Retina (tissue), 1 donor: ENCODE results near the gene CFAP210.
"Not testable (repeated sequence)": the region's sequence is repeated elsewhere in the genome, so short reads cannot be mapped to it uniquely, and the experiment has no call there.

Source experiments
- DNase-seq: peaks from one replicate; pipeline ENCODE4 v3.0.0-alpha.2; 2016

Gene CFAP210

DNA sequence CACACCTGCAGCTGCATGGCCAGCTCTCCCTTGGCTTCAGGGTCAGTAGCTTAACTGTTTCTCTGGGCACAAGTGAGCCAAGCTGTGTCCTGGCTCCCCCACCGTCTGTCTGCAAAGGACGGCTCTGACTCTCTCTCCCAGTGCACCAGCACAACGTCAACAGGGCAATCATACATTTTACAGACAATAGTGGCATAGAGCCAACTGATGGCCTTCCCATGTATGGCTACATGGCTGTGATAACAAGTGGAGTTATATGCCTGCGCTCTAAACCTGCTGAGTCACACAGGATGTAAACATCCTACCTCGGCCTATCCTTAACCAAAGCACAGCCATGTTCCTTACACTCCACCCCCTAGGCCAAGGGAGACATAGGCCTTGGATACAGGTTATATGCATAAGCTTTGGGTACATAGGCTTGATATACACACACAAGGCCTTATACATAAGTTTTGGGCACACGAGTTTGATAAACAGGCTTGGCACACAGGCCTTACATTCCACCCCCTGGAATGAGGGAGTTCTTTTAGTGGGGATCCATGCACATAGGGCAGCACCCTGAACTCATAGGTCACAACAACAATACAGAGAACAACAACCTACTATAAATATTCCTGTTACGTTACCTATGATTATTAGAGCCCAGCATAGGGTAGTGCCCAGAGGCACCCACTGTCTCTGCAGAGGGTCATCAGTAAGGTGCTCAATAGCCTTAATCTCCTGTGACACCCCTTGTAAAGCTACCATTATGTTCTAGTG lies 17.7 kb upstream of the CFAP210 start:
- no peak for DNase-seq

DNA sequence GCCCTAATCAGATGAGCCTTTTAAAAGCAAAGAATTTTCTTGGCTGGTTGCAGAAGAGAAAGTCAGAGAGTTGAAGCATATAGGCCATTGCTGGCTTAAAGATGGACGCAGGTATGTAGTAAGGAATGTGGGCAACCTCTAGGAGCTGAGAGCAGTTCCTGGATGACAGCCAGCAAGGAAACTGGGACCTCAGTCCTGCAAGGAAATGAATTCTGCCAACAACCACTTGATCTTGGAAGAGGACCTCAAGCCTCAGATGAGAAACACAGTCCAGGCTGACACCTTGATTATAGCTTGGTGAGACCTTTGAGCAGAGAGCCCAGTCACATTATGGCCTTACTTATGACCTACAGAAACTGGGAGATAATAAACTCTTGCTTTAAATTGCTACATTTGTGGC lies 15.8 kb upstream of the CFAP210 start:
- DNase-seq, result no peak

DNA sequence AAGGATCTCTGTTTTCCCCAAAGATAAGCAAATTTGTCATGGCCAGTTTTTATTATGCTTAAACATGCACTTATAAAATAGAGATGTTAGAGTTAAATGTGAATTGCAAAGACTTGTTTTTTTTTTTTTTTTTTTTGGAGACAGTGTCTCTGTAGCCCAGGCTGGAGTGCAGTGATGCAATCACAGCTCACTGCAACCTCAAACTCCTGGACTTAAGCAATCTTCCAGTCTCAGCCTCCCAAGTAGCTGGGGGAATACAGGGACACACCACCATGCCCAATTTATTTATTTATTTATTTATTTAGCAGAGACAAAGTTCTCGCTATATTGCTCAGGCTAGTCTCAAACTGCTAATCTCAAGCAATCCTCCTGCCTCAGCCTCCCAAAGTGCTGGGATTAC lies 15.1 kb upstream of the CFAP210 start:
- no peak for DNase-seq

DNA sequence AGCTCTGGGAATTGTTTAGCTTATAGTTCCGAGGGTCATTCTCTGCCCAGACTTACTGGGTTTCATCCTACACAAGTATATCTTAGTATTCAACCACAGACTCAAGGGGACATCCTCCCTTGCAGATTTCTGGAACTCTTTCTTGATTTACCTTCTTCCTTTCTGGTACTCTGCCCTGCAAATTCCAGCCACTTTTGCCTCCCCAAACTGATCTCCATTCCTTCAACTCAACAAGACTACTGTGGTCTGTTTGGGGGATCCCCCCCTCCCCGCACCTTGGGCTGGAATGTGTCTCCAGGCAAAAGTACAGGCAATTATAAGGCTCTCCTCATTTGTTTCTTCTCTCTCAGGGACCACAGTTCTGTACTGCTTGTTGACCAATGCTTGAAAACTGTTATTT lies 13.4 kb upstream of the CFAP210 start:
- DNase-seq, result no peak

DNA sequence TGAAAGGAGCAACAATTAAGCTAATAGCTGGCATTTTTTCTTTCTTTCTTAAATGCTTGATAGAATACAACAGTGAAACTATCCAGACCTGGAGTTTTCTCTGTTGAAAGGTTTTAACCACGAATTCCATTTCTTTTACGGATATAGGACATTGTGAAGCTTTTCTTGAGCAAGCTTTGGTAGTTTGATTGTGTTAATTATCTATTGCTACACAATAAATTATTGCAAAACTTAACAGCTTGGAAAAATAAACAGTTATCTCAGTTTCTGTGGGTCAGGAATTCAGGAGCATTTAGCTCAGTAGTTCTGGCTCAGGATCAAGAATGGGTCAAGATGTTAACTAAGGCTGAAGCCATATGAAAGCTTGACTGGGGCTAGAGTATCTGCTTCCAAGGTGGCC lies 11.7 kb upstream of the CFAP210 start:
- DNase-seq, result no peak

DNA sequence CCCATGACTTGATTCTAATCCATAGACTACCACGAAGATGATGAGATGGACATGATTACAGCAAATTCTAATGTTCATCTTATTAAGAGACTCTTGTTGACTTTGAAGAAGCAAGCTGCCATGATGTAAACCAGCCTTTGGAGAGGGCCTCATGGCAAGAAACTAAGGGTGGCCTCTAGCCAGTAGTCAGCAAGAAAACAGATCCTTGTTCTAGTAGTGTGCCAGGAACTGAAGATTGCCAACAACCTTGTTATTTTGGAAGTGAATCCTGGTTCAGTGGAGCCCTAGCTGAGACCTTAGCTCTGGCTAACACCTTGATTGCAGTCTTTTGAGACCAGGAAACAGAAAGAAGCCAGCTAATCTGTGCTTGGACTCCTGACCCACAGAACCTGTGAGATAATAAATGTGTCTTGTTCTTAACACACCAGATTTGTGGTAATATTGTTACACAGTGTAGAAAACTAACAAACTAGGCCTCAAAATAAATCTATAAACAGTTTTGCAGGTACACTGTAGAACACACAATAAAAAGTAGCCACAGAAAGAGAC lies 10.0 kb upstream of the CFAP210 start:
- no peak for DNase-seq

DNA sequence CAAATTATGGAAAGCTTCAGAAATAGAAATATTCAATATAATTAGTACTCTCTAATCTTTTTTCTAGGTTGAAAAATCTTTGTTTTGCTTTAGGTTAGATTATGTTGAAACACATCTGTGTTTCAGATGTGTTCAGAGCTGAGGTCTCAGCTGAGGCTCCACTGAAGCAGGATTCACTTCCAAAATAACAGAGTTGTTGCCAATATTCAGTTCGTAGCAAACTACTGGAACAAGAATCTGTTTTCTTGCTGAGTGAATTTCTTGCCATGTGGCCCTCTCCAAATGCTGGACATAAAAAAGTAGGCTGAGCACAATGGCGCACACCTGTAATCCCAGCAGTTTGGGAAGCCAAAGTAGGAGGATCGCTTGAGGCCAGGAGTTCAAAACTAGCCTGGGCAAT lies 8.8 kb upstream of the CFAP210 start:
- no peak for DNase-seq

DNA sequence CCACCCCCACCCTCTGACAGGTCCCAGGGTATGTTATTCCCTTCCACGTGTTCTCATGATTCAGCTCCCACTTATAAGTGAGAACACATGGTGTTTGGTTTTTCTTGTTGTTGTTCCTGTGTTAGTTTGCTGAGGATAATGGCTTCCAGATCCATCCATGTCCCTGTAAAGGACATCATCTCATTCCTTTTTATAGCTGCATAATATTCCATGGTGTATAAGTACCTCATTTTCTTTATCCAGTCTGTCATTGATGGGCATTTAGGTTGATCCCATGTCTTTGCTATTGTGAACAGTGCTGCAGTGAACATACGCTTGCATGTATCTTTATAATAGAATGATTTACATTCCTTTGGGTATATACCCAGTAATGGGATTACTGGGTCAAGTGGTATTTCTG lies 5.0 kb upstream of the CFAP210 start:
- not testable (repeated sequence) for DNase-seq

DNA sequence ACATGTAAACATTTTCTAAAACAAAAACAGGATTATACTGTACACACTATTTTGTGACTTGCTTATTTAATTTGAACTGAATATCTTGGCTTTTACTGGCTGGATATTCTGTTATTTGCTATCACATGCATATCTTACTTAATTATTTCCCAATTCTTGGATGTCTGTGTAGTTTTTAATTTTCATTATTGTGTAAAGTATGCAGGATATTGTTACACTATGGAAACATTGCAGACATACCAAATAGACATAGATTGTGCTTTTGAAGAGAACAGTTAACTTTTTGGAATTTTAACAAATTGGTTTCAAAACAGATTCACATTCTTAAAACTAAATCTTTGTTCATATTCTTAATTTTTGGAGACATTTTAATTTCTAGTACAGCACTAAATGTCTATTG lies 2.2 kb upstream of the CFAP210 start:
- DNase-seq, result no peak

DNA sequence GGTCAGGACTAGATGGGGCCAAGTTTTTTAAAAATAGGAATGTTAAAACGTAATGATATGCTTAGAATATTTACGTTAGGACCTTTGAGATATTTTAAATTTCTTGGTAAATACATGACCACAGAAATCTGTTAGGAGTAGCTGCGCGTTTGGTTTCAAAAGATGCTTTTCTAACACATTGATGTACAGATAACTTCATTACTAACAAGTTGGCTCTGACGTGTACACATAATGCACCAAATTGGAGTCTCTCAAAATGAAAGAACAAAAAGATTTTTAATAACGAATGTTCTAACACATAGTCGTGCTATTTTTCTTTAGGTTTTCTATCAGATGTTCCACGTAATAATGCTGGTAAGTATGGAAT lies 672 bp upstream of the CFAP210 start:
- DNase-seq, result no peak

DNA sequence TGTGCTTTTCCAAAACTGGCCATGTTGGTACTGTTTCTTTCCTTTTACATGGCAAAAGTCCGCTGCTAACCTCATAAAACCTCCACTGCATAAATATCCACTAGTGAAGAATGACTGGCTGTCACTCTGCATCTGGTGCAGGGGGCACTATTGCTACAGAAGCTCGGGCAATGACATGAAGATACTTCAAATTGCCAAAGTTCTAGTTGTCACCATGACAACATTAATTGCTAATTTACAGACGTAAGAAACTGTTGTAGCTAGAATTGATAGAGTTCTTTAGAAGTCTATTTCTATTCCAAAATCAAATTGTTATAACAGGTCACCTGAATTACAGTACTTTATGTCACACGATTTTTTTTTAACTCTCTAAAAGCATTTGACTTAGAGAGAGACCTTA lies 845 bp downstream of the CFAP210 start:
- DNase-seq, result no peak

DNA sequence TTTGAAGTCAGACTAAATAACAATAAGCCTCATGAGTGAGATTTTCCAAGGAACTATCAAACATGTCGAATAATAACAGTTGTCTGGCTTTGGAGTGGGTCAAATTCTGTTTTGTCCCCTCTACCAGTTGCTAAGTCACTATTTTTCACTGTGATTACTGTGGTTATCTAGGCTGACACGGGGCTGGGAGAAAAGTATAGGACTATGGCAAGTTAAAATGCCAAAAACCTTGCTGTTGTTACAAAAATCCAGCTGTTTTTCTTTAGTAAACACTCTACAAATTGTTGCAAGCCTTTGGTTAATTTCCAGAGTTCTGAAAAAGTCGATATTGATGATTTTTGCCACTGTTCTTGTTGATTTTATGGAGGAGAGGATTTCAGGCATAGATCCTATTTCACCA lies 1.5 kb downstream of the CFAP210 start:
- DNase-seq, result no peak

DNA sequence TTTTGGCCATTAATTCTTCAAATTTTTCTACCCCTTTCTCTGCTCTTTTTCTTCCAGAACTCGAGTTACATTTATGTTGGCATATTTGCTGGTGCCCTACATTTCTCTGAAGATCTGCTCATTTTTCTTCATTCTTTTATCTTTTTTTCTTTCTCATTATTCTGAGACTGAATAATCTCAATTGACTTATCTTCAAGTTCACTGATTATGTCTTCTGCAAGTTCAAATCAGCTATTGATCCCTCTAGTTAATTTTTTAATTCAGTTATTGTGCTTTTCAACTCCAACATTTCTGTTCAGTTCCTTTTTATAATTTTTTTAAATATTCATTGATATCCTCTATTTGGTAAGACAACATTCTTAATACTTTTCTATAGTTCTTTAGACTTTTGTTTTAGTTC lies 3.2 kb downstream of the CFAP210 start:
- no peak for DNase-seq

DNA sequence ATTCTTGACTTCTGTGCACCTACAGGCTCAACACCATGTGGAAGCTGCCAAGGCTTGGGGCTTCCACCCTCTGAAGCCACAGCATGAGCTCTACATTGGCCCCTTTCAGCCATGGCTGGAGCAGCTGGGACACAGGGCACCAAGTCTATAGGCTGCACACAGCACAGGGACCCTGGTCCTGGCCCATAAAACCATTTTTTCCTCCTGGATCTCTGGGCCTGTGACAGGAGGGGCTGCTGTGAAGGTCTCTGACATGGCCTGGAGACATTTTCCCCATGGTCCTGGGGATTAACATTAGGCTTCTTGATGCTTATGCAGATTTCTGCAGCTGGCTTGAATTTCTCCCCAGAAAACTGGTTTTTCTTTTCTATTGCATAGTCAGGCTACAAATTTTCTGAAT lies 6.3 kb downstream of the CFAP210 start:
- not testable (repeated sequence) for DNase-seq

DNA sequence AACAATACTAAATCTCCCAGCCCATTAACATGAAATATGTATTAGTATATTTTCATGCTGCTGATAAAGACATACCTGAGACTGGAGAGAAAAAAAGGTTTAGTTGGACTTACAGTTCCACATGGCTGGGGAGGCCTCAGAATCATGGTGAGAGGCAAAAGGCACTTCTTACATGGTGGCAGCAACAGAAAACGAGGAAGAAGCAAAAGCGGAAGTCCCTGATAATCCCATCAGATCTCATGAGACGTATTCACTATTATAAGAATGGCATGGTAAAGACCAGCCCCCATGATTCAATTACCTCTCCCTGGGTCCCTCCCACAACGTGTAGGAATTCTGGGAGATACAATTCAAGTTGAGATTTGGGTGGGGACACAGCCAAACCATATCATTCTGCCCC lies 7.4 kb downstream of the CFAP210 start:
- not testable (repeated sequence) for DNase-seq

DNA sequence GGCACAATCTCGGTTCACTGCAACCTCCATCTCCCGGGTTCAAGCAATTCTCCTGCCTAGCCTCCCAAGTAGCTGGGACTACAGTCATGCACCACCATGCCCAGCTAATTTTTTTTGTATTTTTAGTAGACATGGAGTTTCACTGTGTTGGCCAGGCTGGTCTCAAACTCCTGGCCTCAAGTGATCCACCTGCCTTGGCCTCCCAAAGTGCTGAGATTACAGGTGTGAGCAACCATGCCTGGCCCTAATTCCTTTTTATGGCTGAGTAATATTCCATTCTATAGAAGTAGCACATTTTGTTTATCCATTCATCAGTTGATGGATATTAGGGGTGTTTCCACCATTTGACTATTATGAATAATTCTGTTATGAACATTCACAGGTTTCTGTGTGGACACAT lies 9.5 kb downstream of the CFAP210 start:
- DNase-seq, result not testable (repeated sequence)

DNA sequence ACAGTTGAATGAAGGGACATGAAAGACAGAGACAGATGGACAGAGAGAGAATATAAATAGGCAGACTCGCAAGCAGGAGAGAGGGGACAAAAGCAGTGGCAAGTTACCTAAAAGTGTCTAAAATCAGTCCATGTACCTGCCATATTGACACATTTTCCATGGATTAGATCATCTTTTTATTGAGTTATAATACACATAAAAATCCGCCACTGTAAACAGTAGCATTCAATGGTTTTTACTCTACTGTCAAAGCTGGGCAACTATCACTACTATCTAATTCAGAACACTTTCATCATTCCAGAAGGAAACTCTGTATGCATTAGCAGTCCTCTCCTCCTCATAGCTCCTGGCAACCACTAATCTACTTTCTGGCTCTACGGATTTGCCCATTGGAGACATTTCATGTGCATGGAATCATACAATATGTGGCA lies 10.1 kb downstream of the CFAP210 start:
- no peak for DNase-seq

DNA sequence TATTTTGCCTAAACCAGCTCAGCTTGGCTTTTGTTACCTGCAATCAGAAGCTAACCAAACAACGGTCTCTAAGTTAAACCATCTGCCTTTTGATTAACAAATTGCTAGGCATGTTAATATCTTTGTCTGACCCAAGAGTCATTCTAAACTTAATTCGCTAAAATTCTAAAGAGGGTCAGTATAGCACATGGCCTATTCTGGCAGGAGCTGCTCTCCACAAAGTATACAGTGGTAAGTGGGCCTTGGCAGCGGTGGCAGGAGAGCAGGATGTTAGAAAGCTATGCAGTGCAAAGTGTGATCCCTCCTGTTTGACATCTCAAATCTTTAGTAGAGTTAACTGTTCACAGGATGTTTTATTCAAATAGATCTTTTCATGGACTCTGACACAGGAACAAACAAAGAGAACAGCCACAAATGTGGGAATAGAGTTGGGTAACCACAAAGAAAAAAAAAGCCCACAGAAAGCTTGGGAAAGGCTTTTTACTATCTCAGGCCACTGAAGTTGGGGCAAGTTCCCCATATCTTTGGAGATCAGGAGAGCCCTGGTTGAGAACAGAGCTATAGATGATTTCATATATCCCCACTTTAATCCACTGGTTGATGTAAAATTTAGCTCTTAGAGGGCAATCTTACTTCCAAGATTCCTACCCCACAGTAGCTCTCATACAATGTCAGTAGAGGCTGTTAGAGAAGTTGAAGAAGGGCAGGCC lies 10.6 kb downstream of the CFAP210 start:
- no peak for DNase-seq

DNA sequence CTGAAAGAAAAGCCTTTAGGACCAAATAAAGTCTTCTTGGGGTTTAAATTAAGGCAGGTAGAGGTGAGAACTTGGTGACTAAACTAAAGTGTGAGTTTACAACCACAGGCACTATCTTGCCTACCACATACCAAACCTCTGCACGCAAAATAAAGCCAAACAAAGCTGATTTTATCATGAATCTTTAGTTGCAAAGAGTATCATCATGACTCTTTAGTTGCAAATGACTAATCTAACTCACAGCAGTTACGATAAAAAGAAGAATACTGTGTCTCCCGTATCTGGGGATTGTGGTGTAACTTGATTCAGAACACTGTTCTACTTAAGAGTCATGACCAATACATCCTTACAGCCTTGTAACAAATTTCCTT lies 11.2 kb downstream of the CFAP210 start:
- DNase-seq, result no peak

DNA sequence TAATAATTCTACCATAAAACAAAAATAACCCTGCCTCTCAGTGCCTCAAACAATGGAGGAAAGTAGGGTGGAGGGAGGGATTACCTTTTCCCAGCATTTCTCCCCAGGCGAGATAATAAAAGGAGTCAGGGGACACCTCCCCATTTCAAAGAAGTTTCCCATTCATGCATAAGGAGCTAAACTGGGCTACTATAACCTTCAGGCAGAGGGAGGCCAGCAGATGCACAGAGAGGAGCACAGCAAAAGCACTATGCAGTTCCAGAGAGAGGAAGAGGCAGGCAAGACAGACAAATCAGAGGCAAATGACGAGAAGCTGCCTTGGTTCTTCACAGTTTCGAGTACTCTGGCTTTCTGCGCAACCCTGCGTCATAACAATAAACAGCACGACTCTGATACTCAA lies 17.4 kb downstream of the CFAP210 start:
- DNase-seq, result no peak

DNA sequence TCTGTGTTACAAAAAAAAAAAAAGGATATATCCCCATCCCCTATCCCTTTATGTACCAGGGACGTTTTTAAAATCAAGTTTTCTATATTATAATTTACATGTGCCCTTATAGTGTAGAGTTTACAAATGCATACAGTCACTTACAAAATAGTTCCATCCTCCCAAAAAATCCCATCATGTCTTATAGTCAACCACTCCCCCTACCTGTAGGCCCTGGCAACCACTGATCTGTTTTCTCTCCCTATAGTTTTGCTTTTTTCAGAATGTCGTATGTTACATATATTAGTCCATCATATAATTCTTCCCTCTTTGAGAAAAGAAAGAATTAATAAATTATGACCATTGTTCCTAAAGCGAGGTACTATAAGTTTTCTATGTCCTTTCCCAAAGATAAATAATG lies 17.8 kb downstream of the CFAP210 start:
- no peak for DNase-seq

DNA sequence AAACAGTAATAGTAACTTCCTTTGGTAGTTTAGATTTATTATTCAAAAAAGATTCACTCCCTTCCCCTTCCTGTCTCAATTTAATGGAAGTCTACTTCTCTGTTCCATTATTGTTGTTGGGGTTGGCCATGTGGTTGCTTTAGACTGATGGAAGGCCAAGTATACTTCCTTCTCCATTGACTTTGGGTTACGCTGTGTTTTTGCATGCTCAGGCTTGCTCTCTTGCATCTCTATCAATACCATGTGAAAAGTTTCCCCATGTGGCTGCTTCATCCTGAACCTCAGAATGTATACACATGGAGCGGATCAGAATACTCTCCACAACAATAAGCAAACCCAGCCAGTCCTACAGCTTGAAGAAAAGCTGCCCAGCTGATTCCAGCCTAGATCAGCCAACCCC lies 20.3 kb downstream of the CFAP210 start:
- no peak for DNase-seq

DNA sequence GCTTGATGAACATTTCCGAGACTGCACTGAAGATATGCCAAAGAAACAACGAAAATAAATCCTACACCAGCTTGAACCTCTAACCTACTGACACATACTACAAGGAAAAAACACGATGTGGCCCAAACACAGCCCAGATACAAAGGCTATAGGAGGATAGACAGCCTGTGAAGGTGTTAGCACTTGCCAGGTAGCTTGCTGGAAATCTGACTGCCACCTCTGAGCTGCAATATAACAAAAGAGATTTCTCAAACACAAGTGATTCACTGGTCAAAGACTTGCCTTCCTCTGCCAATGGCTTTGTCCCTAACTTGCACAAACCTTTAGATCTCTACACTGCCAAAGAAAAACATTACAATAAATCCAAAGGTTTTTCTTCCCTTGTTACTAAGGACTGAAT lies 21.1 kb downstream of the CFAP210 start:
- no peak for DNase-seq

DNA sequence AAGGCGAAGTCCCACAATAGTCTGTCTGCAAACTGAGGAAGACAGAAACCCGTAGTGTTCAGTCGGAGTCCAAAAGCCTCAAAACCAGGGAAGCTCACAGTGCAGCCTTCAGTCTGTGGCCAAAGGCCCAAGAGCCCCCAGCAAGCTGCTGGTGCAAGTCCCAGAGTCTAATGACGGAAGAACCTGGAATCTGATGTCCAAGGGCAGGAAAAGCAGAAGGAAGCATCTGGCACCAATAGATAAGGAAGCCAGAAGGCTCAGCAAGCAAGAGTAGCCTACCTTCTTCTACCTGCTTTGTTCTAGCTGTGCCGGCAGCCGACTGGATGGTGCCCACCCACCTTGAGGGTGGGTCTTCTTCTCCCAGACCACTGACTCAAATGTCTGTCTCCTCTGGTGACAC lies 21.8 kb downstream of the CFAP210 start:
- no peak for DNase-seq

DNA sequence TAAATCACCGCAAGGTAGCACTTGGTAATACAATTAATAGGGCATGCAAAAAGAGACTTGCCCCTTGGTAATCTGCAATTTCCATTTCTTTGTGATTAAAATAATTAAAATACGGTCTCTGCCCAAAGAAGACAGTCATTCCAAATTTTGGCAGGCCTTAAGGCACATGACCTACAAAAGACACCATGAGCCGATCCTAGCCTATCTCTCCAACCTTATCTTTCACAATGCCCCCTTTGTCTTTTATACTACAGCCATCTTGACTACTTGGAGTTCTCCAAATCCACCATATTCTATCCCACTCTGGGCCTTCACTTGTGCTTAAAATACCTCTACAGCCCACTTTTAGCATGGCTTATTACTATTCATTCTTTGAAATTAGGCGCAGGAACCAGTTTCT lies 23.3 kb downstream of the CFAP210 start:
- no peak for DNase-seq
